Raji (cell line): ENCODE measurements around the gene DHX8.

Source experiments
- POLR2A ChIP-seq: IDR thresholded peaks from 2 replicates; pipeline ENCODE4 v1.6.1; 2011; ENCODE audit warnings: low read depth, low read length, control low read depth; ENCODE audit not compliant: insufficient read depth

DHX8 gene

DNA sequence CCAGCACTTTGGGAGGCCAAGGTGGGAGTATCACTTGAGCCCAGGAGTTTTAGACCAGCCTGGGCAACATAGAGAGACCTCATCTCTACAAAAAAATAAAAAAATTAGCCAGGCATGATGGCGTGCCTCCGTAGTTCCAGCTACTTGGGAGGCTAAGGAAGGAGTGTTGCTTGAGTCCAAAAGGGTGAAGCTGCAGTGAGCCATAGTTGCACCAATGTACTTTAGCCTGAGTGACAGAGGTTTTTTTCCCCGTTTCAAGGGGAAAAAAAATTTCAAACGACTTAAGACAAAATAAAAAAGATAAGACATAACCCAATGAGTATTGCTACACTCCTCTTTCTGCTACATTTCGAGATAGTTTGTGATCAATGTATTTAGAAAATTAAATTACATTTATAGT is 6.8 kb downstream of the DHX8 start:
- TF ChIP-seq POLR2A, result no peak

DNA sequence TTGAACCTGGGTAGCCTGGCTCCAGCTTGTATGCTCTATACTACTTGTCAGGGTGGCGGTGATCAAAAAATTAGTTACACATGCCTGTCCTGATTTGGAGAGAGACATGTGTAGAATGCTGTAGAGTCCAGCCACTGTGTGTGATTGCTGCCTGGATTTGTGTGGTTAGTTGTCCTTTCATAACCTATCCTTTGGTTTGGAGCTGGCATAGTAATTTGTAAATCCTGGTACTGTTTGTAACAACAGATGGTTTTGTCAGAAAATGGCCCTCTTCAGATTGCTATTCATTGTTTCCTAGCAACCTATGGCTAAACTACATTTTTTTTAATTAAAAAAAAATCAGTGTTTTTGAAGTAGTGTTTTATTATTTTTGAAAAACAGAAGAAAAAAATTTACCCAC is 31.9 kb downstream of the DHX8 start:
- no peak for TF ChIP-seq POLR2A

DNA sequence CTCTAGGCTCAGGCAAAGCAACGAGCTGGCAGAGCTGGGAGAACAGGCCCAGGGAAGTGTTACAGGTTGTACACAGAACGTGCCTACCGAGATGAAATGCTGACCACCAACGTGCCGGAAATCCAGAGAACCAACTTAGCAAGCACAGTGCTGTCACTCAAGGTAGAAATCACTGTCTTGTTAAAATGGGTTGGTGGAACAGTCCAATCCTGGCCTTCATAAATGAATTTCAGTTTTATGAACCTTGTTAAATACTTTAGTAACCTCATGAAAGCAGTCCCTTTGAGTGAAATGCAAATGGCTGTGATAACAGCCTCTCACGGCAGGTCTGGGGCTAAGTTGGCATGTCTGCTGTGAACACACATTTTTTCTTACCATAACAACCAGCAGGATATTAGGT is 33.4 kb downstream of the DHX8 start:
- no peak for TF ChIP-seq POLR2A

GRCh38 chr17:43517615-43518386 is 34.0 kb downstream of the DHX8 start:
- TF ChIP-seq POLR2A, result no peak

DNA sequence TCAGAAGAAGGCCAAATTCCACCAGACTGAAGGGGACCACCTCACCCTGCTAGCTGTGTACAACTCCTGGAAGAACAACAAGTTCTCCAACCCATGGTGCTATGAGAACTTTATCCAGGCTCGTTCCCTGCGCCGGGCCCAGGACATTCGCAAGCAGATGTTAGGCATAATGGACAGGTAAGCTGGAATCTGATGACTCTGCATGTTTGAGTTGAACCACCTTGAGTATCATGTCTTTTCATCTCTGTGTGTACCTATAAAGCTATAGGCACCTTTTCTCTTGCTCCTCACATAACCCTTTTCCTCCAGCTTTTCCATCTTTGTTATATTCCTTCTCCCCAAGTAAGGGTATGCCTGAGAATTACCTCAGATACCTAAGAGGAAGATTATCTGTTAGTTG is 37.6 kb downstream of the DHX8 start:
- TF ChIP-seq POLR2A, result no peak

DNA sequence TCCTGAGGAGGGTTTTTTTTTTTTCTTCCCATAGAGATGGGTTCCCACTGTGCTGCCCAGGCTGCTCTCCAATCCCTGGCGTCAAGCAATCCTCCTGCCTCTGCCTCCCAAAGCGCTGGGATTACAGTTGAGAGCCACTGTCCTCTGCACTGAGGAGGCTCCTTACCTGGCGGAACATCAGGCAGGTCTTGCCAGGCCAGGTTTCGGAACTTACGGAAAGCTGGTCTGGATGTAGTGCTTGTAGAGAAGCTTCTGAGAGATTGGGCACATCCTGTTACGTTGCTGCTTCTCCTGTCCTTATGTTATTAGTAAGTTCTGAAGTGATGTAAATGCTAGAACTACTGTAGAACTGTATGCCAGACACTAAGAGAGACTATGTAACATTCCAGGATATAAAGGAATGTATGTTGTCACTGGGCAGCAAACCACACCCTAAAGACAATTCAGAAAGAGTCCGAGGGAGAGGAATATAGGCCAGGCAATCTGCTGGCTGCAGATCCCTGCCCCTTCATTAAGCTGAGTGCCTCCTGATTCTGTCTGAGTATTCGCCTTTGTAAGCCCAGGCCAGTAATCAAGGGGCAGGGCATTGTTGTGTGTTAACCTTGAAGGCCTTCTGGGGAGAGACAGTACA is 41.3 kb downstream of the DHX8 start:
- TF ChIP-seq POLR2A, result no peak

- TF ChIP-seq POLR2A, result no peak
Observed at GRCh38 chr17:43526886-43527648, 43.3 kb downstream of the DHX8 start.

GRCh38 chr17:43528319-43528987 is 44.7 kb downstream of the DHX8 start:
- TF ChIP-seq POLR2A, result no peak

DNA sequence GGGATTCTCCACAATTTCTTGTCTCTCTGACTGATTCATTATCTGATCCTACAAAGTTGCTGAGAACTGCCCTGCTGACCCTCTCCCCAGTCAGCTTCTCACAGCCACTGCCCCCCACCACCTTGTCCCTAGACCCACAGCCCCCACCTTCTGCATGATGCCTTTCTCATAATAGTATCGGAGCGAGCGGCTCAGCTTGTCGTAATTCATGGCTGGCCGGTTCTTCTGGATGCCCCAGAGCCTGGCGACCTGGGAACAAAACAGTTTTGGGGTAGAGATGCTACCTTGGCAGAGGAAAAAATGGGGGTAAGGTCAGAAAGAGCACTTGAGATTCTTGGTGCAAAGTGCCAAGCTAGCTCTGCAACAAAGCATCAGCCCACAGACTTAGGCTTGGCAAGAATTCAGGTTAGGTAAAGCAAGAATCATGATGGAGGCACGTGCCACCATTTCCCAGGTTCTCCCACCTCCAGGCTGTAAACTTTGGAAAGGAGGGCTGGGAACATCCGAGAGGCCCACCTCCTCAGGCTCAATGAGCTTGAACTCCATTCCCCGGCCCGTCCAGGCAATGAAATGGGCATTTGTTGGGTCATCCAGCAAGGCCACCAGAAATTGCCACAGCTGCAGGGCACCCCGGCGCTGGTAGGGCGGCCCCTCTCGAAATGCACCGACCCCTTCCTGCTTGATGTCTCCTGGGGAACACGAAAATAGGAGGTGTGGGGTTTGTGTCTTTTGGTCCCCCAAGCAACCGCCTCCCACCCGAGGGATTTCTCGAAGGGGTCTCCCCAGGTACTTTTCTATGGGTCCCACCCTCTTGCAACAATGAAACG is 45.4 kb downstream of the DHX8 start:
- TF ChIP-seq POLR2A, result no peak

- no peak for TF ChIP-seq POLR2A
Observed at GRCh38 chr17:43529947-43530287, 46.1 kb downstream of the DHX8 start.

GRCh38 chr17:43530288-43531081 is 46.7 kb downstream of the DHX8 start:
- no peak for TF ChIP-seq POLR2A

- no peak for TF ChIP-seq POLR2A
Observed at GRCh38 chr17:43531082-43531378, 47.3 kb downstream of the DHX8 start.

DNA sequence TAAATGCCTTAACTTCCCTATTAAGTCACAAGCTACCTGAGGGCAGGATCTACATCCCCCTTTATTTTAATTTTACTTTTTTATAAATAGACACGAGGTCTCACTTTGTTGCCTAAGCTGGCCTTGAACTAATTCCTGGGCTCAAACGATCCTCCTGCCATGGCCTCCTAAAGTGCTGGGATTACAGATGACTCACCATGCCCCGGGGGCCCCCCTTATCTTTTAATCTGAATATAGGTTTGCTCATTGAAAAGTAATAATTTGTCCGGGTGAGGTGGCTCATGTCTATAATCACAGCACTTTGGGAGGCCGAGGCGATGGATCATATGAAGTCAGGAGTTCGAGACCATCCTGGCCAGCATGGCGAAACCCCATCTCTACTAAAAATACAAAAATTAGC is 48.2 kb downstream of the DHX8 start:
- TF ChIP-seq POLR2A, result no peak

- no peak for TF ChIP-seq POLR2A
Observed at GRCh38 chr17:43532581-43532980, 48.8 kb downstream of the DHX8 start.
